Hepatocyte (in vitro differentiated cells): Measurements from ENCODE around the gene MFAP5. TPM values are rescaled to one million over a fixed set of nuclear protein-coding genes. Genes with fewer than 3 reads are reported as not detected.
A peak's percentile ranks its signal among the peaks of the same experiment; 100 is the strongest.

Source experiments
- DNase-seq: peaks from one replicate; pipeline ENCODE4 v3.0.0-alpha.2; 2016; ENCODE audit warnings: low spot score
- H2AFZ ChIP-seq: fragments of 200-600 bp; sonication (generic); 2 replicates; pipeline ENCODE4 v1.6.0; 2016; ENCODE audit warnings: antibody characterized with exemption, mild to moderate bottlenecking
- H3K27ac ChIP-seq: fragments of 200-600 bp; sonication (generic); 2 replicates; pipeline ENCODE4 v1.5.1; 2016; ENCODE audit warnings: mild to moderate bottlenecking
- H3K27me3 ChIP-seq: fragments of 200-600 bp; sonication (generic); 2 replicates; pipeline ENCODE4 v1.6.1; 2016
- H3K36me3 ChIP-seq: fragments of 200-600 bp; sonication (generic); replicated peaks from 2 replicates; pipeline ENCODE4 v1.5.1; 2016; ENCODE audit warnings: low read depth; ENCODE audit not compliant: insufficient read depth
- H3K4me1 ChIP-seq: fragments of 200-600 bp; sonication (generic); 2 replicates; pipeline ENCODE4 v1.5.1; 2016; ENCODE audit warnings: mild to moderate bottlenecking, moderate library complexity; ENCODE audit not compliant: insufficient read depth
- H3K4me2 ChIP-seq: fragments of 200-600 bp; sonication (generic); 2 replicates; pipeline ENCODE4 v1.6.0; 2016
- H3K4me3 ChIP-seq: fragments of 200-600 bp; sonication (generic); 2 replicates; pipeline ENCODE4 v1.5.1; 2016; ENCODE audit warnings: mild to moderate bottlenecking
- H3K79me2 ChIP-seq: fragments of 200-600 bp; sonication (generic); 2 replicates; pipeline ENCODE4 v1.6.0; 2017; ENCODE audit warnings: mild to moderate bottlenecking
- H3K9me2 ChIP-seq: fragments of 200-600 bp; sonication (generic); replicated peaks from 2 replicates; pipeline ENCODE4 v1.6.0; 2017; ENCODE audit warnings: mild to moderate bottlenecking; ENCODE audit not compliant: insufficient read depth
- H3K9me3 ChIP-seq: fragments of 200-600 bp; sonication (generic); 2 replicates; pipeline ENCODE4 v1.5.1; 2016; ENCODE audit warnings: low read depth, mild to moderate bottlenecking
- H4K20me1 ChIP-seq: fragments of 200-600 bp; sonication (generic); 2 replicates; pipeline ENCODE4 v1.6.0; 2016; ENCODE audit warnings: mild to moderate bottlenecking; ENCODE audit not compliant: insufficient read depth, poor library complexity, severe bottlenecking
- EZH2 ChIP-seq: fragments of 200-600 bp; sonication (generic); IDR thresholded peaks from 2 replicates; pipeline ENCODE4 v1.6.1; 2016; ENCODE audit warnings: antibody characterized with exemption, mild to moderate bottlenecking, borderline replicate concordance
- EZH2phosphoT487 ChIP-seq: fragments of 200-600 bp; sonication (generic); IDR thresholded peaks from one replicate; pipeline ENCODE4 v1.6.1; 2018; ENCODE audit warnings: antibody characterized with exemption, mild to moderate bottlenecking, low read depth, moderate library complexity; ENCODE audit not compliant: unreplicated experiment, severe bottlenecking
- WGBS: methylation state at CpG from one replicate; pipeline ENCODE4 v1.1.6; 2016; ENCODE audit warnings: low lambda C conversion rate; ENCODE audit errors: missing lambda C conversion rate; 5-methylcytosine and 5-hydroxymethylcytosine counted together
- polyA plus RNA-seq: library from polyadenylated mRNA; unstranded; fragments of >200 nt; fragmentation: Nextera tagmentation; extraction: Ambion mirVana; gene quantifications from 2 replicates; pipeline ENCODE4 v1.2.1, GENCODE V29; 2016
- total RNA-seq: library from RNA; depleted of rRNA; stranded (reverse); fragments of >200 nt; gene quantifications from 2 replicates; pipeline ENCODE4 v1.2.3, GENCODE V29; 2014
- TF ChIP-seq, protein P1 (sequence below): fragments of 200-600 bp; sonication (generic); IDR thresholded peaks from 2 replicates; pipeline ENCODE4 v1.5.1; 2016; ENCODE audit warnings: antibody characterized with exemption, mild to moderate bottlenecking; ENCODE audit not compliant: poor library complexity

The MFAP5 gene
- total and polyA plus RNA-seq, 2 experiments from 2014 or later, result 0.15 to 1.9 TPM

DNA sequence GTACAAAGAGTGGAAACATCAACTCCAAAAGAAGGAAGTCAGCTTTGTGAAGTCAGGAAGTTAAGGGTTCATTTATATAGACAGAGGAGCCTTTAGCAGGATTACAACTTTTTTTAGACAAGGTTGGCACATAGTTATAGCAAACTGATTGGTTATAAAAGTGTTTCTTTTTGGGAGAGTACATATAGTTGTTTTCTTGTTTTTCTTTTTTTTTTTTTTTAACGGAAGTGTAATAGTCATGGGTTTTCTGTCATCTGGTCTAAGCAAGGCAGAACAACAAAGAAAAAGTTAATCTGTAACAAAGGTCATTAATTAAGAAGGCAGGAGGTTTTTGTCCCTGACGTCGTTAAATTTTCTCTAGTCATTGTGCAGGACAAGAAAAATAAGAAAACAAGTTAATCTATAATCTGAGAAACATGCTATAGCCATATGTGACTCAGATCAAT, 13.0 kb upstream of the MFAP5 start:
- TF ChIP-seq EZH2 (no peak), EZH2phosphoT487 (no peak)
- TF ChIP-seq, protein P1, sequence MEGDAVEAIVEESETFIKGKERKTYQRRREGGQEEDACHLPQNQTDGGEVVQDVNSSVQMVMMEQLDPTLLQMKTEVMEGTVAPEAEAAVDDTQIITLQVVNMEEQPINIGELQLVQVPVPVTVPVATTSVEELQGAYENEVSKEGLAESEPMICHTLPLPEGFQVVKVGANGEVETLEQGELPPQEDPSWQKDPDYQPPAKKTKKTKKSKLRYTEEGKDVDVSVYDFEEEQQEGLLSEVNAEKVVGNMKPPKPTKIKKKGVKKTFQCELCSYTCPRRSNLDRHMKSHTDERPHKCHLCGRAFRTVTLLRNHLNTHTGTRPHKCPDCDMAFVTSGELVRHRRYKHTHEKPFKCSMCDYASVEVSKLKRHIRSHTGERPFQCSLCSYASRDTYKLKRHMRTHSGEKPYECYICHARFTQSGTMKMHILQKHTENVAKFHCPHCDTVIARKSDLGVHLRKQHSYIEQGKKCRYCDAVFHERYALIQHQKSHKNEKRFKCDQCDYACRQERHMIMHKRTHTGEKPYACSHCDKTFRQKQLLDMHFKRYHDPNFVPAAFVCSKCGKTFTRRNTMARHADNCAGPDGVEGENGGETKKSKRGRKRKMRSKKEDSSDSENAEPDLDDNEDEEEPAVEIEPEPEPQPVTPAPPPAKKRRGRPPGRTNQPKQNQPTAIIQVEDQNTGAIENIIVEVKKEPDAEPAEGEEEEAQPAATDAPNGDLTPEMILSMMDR, result no peak
- DNase-seq, result no peak
- H3K4me2 ChIP-seq, result no peak overlapping the region
- no peaks in the 10 kb centered on the region for H3K27me3 ChIP-seq
- 54% methylated on average over 3 of the region's 3 CpGs for WGBS
- no peaks in the 10 kb centered on the region for H3K4me1 ChIP-seq
- H3K36me3 ChIP-seq, result no peaks in the 10 kb centered on the region
- H3K9me2 ChIP-seq, result no peaks in the 10 kb centered on the region
- no peak overlapping the region for H3K4me3 ChIP-seq
- no peaks in the 10 kb centered on the region for H3K9me3 ChIP-seq
- H4K20me1 ChIP-seq, result no peaks in the 10 kb centered on the region
- H2AFZ ChIP-seq, result peak overlapping the region; percentile 17
- H3K27ac ChIP-seq, result peak overlapping the region; percentile 3
- H3K79me2 ChIP-seq, result no peaks in the 10 kb centered on the region

DNA sequence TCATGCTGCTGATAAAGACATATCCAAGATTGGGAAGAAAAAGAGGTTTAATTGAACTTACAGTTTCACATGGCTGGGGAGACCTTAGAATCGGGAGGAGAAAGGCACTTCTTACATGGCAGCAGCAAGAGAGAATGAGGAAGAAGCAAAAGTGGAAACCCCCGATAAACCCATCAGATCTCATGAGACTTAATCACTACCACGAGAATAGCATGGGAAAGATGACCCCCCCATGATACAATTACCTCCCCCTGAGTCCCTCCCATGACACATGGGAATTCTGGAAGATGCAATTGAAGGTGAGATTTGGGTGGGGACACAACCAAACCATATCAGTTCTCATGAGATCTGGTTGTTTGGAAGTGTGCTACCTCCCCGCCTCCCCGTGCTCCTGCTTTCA, 9.8 kb upstream of the MFAP5 start:
- H3K79me2 ChIP-seq, result no peaks in the 10 kb centered on the region
- H3K9me2 ChIP-seq, result no peaks in the 10 kb centered on the region
- DNase-seq, result no peak
- no peak overlapping the region for H3K27ac ChIP-seq
- H3K4me2 ChIP-seq, result no peak overlapping the region
- no peak overlapping the region for H3K4me3 ChIP-seq
- H2AFZ ChIP-seq, result no peak overlapping the region
- TF ChIP-seq EZH2phosphoT487 (no peak), EZH2 (no peak)
- TF ChIP-seq, protein P1, result no peak
- H4K20me1 ChIP-seq, result no peaks in the 10 kb centered on the region
- H3K4me1 ChIP-seq, result no peaks in the 10 kb centered on the region
- H3K36me3 ChIP-seq, result no peaks in the 10 kb centered on the region
- H3K9me3 ChIP-seq, result no peaks in the 10 kb centered on the region
- 86% methylated on average over 5 of the region's 5 CpGs for WGBS
- no peaks in the 10 kb centered on the region for H3K27me3 ChIP-seq

DNA sequence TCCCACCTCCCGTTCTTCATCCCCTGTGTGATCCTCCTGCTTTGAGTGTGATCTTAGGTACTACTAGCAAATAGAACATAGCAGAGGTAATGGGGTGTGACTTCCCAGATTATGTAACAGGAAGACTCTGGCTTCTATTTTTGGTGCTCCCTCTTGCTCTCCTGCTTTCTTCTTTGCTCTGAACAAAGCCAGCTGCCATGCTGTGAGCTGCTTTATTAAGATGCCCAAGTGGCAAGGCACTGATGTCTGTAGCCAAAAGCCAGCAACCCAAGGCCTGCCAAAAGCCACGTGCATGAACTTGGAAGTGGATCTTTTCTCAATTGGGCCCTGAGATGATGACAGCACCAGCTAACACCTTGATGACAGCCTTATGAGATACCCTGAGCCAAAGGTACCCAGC, 5.8 kb upstream of the MFAP5 start:
- Histone ChIP-seq H3K4me3 (no peak overlapping the region), H3K36me3 (no peaks in the 10 kb centered on the region), H3K4me2 (no peak overlapping the region), H3K27me3 (no peaks in the 10 kb centered on the region), H3K9me2 (no peaks in the 10 kb centered on the region), H3K79me2 (no peaks in the 10 kb centered on the region), H4K20me1 (no peaks in the 10 kb centered on the region), H3K27ac (no peak overlapping the region), H2AFZ (no peak overlapping the region), H3K4me1 (no peaks in the 10 kb centered on the region), H3K9me3 (no peaks in the 10 kb centered on the region)
- WGBS, result 96% methylated on average over 2 of the region's 2 CpGs
- TF ChIP-seq EZH2phosphoT487 (no peak), EZH2 (no peak)
- DNase-seq, result no peak

DNA sequence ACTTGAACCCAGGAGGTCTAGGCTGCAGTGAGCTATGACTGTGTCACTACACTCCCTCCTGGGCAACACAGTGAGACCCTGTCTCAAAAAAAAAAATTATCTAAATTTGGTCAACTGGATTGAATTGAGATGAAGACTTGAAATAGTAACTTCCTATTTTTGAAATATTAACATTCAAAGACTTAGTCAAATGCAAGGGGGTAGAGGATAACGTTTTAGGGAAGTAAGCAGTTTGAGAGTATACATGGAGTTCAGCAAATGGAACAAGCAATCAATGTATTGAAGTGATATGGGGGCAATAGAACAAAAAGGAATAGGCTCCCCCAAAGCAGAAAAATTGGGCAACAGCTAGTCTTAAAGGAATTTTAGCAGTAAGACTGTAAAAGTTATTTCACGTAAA, 4.6 kb upstream of the MFAP5 start:
- WGBS, result 81% methylated on average over 2 of the region's 2 CpGs
- Histone ChIP-seq H3K79me2 (no peaks in the 10 kb centered on the region), H2AFZ (no peak overlapping the region), H3K27me3 (no peaks in the 10 kb centered on the region), H3K4me3 (no peak overlapping the region), H4K20me1 (no peaks in the 10 kb centered on the region), H3K4me2 (no peak overlapping the region), H3K36me3 (no peaks in the 10 kb centered on the region), H3K27ac (no peak overlapping the region), H3K4me1 (no peaks in the 10 kb centered on the region), H3K9me3 (no peaks in the 10 kb centered on the region), H3K9me2 (no peaks in the 10 kb centered on the region)
- DNase-seq, result no peak
- TF ChIP-seq EZH2phosphoT487, result no peak
- no peak for TF ChIP-seq EZH2
- TF ChIP-seq, protein P1, result no peak
